NCI-H1105 (cell line): ENCODE measurements around the gene AMIGO2.
A peak's percentile ranks its signal among the peaks of the same experiment; 100 is the strongest.

Experiments
- DNase-seq: peaks from one replicate; lab custom pipeline; 2025; lab: John Stamatoyannopoulos, UW

The AMIGO2 gene

GRCh38 chr12:47097276-47097896 lies 17.6 kb upstream of the AMIGO2 start:
- no peak for DNase-seq

- DNase-seq, result no peak
Measured at GRCh38 chr12:47095446-47096236, 15.9 kb upstream of the AMIGO2 start.

- no peak for DNase-seq
Measured at GRCh38 chr12:47094804-47095203, 15.0 kb upstream of the AMIGO2 start.

GRCh38 chr12:47091009-47091408 lies 11.2 kb upstream of the AMIGO2 start:
- DNase-seq, result no peak

- DNase-seq, result peak; percentile 91
Measured at GRCh38 chr12:47088021-47088944, 8.5 kb upstream of the AMIGO2 start.

- DNase-seq, result peak; percentile 60
Measured at GRCh38 chr12:47087088-47087688, 7.4 kb upstream of the AMIGO2 start.

- no peak for DNase-seq
Measured at GRCh38 chr12:47085815-47086252, 6.1 kb upstream of the AMIGO2 start.

GRCh38 chr12:47084172-47084571 lies 4.4 kb upstream of the AMIGO2 start:
- DNase-seq, result no peak

- no peak for DNase-seq
Measured at GRCh38 chr12:47082796-47083621, 3.2 kb upstream of the AMIGO2 start.

- no peak for DNase-seq
Measured at GRCh38 chr12:47082283-47082682, 2.5 kb upstream of the AMIGO2 start.

GRCh38 chr12:47080725-47081502 lies 1.2 kb upstream of the AMIGO2 start:
- no peak for DNase-seq

GRCh38 chr12:47079981-47080724 lies 394 bp upstream of the AMIGO2 start:
- DNase-seq, result no peak

- DNase-seq, result no peak
Measured at GRCh38 chr12:47078733-47079467, 859 bp downstream of the AMIGO2 start.

- no peak for DNase-seq
Measured at GRCh38 chr12:47078086-47078395, 1.7 kb downstream of the AMIGO2 start.

- no peak for DNase-seq
Measured at GRCh38 chr12:47077206-47078085, 2.3 kb downstream of the AMIGO2 start.

- no peak for DNase-seq
Measured at GRCh38 chr12:47075192-47076084, 4.3 kb downstream of the AMIGO2 start.

- no peak for DNase-seq
Measured at GRCh38 chr12:47074757-47075156, 5.0 kb downstream of the AMIGO2 start.
